Mononuclear cell (primary cell): ENCODE results near the gene PAPOLA. TPM values are rescaled to one million over a fixed set of nuclear protein-coding genes. Genes with fewer than 3 reads are reported as not detected.

Experiments used
- H3K27me3 ChIP-seq: 2 replicates; pipeline ENCODE4 v1.6.0; 2011; ENCODE audit warnings: low read length, control low read depth; ENCODE audit not compliant: insufficient read depth
- H3K4me1 ChIP-seq: 2 replicates; pipeline ENCODE4 v1.5.1; 2011; ENCODE audit warnings: mild to moderate bottlenecking, low read length, control low read depth; ENCODE audit not compliant: insufficient read depth
- H3K4me3 ChIP-seq: 2 replicates; pipeline ENCODE4 v1.5.1; 2011; ENCODE audit warnings: mild to moderate bottlenecking, low read length, moderate library complexity
- H3K9me3 ChIP-seq: 2 replicates; pipeline ENCODE4 v1.5.1; 2011; ENCODE audit warnings: low read depth, mild to moderate bottlenecking, control low read depth, low read length
- total RNA-seq: library from RNA; depleted of rRNA; stranded (reverse); fragments of >200 nt; gene quantifications from one replicate; pipeline ENCODE4 v1.2.3, GENCODE V29; 2012

Gene PAPOLA
- total RNA-seq, 1 donor, result 168 TPM

- Histone ChIP-seq H3K4me1 (no peaks in the 10 kb centered on the region), H3K27me3 (peaks cover 2% of the 10 kb centered on the region), H3K9me3 (no peaks in the 10 kb centered on the region), H3K4me3 (no peak overlapping the region)
Observed at GRCh38 chr14:96598332-96598928, 96.2 kb downstream of the PAPOLA start.

GRCh38 chr14:96599076-96599475 lies 96.9 kb downstream of the PAPOLA start:
- no peaks in the 10 kb centered on the region for H3K27me3 ChIP-seq
- no peaks in the 10 kb centered on the region for H3K4me1 ChIP-seq
- no peaks in the 10 kb centered on the region for H3K9me3 ChIP-seq

GRCh38 chr14:96602186-96602585 lies 100.0 kb downstream of the PAPOLA start:
- H3K27me3 ChIP-seq, result no peaks in the 10 kb centered on the region
- H3K9me3 ChIP-seq, result no peaks in the 10 kb centered on the region
- no peaks in the 10 kb centered on the region for H3K4me1 ChIP-seq
- no peak overlapping the region for H3K4me3 ChIP-seq

More at GRCh38 chr14:96599076-96599475, 96.9 kb downstream of the PAPOLA start:
- no peak overlapping the region for H3K4me3 ChIP-seq

- Histone ChIP-seq H3K9me3 (no peaks in the 10 kb centered on the region), H3K27me3 (no peaks in the 10 kb centered on the region), H3K4me1 (no peaks in the 10 kb centered on the region), H3K4me3 (no peak overlapping the region)
Observed at GRCh38 chr14:96603350-96604255, 101.4 kb downstream of the PAPOLA start.

- Histone ChIP-seq H3K27me3 (no peaks in the 10 kb centered on the region), H3K9me3 (no peaks in the 10 kb centered on the region), H3K4me1 (no peaks in the 10 kb centered on the region), H3K4me3 (no peak overlapping the region)
Observed at GRCh38 chr14:96614481-96614881, 112.3 kb downstream of the PAPOLA start.

- Histone ChIP-seq H3K9me3 (no peaks in the 10 kb centered on the region), H3K4me3 (no peak overlapping the region), H3K4me1 (no peaks in the 10 kb centered on the region), H3K27me3 (no peaks in the 10 kb centered on the region)
Observed at GRCh38 chr14:96616161-96616721, 114.1 kb downstream of the PAPOLA start.

Other genes with a start within 250 kb of the PAPOLA start
- 0.10 TPM for gene BDKRB1, start 246.2 kb upstream of the PAPOLA start, total RNA-seq
- 29.8 TPM for gene ATG2B, start 139.0 kb upstream of the PAPOLA start, total RNA-seq
- 11.6 TPM for gene GSKIP, start 138.9 kb upstream of the PAPOLA start, total RNA-seq
- gene AK7, start 110.3 kb upstream of the PAPOLA start, total RNA-seq, result 0.52 TPM